Vagina (tissue), 2 donors: ENCODE results near the gene TJP3. TPM values are rescaled to one million over a fixed set of nuclear protein-coding genes. Genes with fewer than 3 reads are reported as not detected.
A peak's percentile ranks its signal among the peaks of the same experiment; 100 is the strongest.

Source experiments
- DNase-seq, 2 donors: peaks; one replicate each; pipeline ENCODE4 v3.0.0-alpha.2; 2017; ENCODE audit errors: extremely low spot score in 2 of 2
- H3K27ac ChIP-seq: fragments of 200-600 bp; sonication (generic); one replicate; pipeline ENCODE4 v1.5.1; 2019
- H3K27me3 ChIP-seq: fragments of 200-600 bp; sonication (generic); one replicate; pipeline ENCODE4 v1.5.1; 2019
- H3K36me3 ChIP-seq, 2 donors: fragments of 200-600 bp; sonication (generic); one replicate each; pipeline ENCODE4 v1.5.1; 2017 to 2019
- H3K4me1 ChIP-seq: fragments of 200-600 bp; sonication (generic); one replicate; pipeline ENCODE4 v1.5.1; 2019
- H3K4me3 ChIP-seq, 2 donors: fragments of 200-600 bp; sonication (generic); 1 replicate in 1 of 2; 2 replicates in 1 of 2; pipeline ENCODE4 v1.5.1; 2016 to 2019
- H3K9me3 ChIP-seq: fragments of 200-600 bp; sonication (generic); one replicate; pipeline ENCODE4 v1.5.1; 2019
- POLR2A ChIP-seq, 2 donors: fragments of 450-650 bp; IDR thresholded peaks; one replicate each; pipeline ENCODE4 v1.6.1; 2017; ENCODE audit warnings: antibody characterized with exemption in 2 of 2, mild to moderate bottlenecking in 2 of 2, moderate library complexity in 2 of 2
- POLR2AphosphoS5 ChIP-seq, 2 donors: sonication (generic); formaldehyde crosslinking; IDR thresholded peaks; one replicate each; pipeline ENCODE4 v1.9.0; 2017; ENCODE audit warnings: antibody characterized with exemption in 2 of 2, mild to moderate bottlenecking in 2 of 2, low read depth in 1 of 2; ENCODE audit not compliant: insufficient read depth in 1 of 2
- intact Hi-C: fragments of 100-400 bp; cut with DNase I; formaldehyde crosslinking; loops from one replicate; pipeline ENCODE4 v1.15.1; 2023
- total RNA-seq: library from RNA; depleted of rRNA; stranded (reverse); fragments of >200 nt; gene quantifications from one replicate; pipeline ENCODE4 v1.2.3, GENCODE V29; 2016
- TF ChIP-seq, protein P1 (sequence below), 3 experiments: fragments of 450-650 bp in 2 of 3; fragments of 200-600 bp in 1 of 3; sonication (generic) in 1 of 3; IDR thresholded peaks; one replicate each; pipeline ENCODE4 v1.5.1; 2017 to 2019; ENCODE audit warnings: antibody characterized with exemption in 3 of 3, mild to moderate bottlenecking in 2 of 3, moderate library complexity in 2 of 3

Gene TJP3
- total RNA-seq, 1 donor from 2014 or later, result 17.7 TPM

- Histone ChIP-seq H3K4me1 (peaks cover 12% of the 10 kb centered on the region), H3K27ac (no peak overlapping the region), H3K27me3 (peaks cover 6% of the 10 kb centered on the region), H3K9me3 (no peaks in the 10 kb centered on the region), H3K4me3 (no peak overlapping the region), H3K36me3 (no peaks in the 10 kb centered on the region)
- no peak for DNase-seq
- no peak for TF ChIP-seq POLR2AphosphoS5 (IDR thresholded peaks at IDR 0.05; ENCODE audit: insufficient read depth in 1 of 2, low read depth in 1 of 2)
- no peak for TF ChIP-seq POLR2A (IDR thresholded peaks at IDR 0.05)
- TF ChIP-seq, protein P1, sequence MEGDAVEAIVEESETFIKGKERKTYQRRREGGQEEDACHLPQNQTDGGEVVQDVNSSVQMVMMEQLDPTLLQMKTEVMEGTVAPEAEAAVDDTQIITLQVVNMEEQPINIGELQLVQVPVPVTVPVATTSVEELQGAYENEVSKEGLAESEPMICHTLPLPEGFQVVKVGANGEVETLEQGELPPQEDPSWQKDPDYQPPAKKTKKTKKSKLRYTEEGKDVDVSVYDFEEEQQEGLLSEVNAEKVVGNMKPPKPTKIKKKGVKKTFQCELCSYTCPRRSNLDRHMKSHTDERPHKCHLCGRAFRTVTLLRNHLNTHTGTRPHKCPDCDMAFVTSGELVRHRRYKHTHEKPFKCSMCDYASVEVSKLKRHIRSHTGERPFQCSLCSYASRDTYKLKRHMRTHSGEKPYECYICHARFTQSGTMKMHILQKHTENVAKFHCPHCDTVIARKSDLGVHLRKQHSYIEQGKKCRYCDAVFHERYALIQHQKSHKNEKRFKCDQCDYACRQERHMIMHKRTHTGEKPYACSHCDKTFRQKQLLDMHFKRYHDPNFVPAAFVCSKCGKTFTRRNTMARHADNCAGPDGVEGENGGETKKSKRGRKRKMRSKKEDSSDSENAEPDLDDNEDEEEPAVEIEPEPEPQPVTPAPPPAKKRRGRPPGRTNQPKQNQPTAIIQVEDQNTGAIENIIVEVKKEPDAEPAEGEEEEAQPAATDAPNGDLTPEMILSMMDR (IDR thresholded peaks at IDR 0.05), result no peak
- intact Hi-C loops, result no loop called here
Observed at GRCh38 chr19:3720349-3720917, 12.2 kb downstream of the TJP3 start.

GRCh38 chr19:3721131-3721886 lies 13.1 kb downstream of the TJP3 start:
- Histone ChIP-seq H3K4me3 (peak overlapping the region; percentile 22 to 26), H3K27ac (no peak overlapping the region), H3K4me1 (peaks cover 12% of the 10 kb centered on the region), H3K27me3 (peaks cover 6% of the 10 kb centered on the region), H3K9me3 (no peaks in the 10 kb centered on the region), H3K36me3 (no peaks in the 10 kb centered on the region)
- TF ChIP-seq POLR2AphosphoS5 (IDR thresholded peaks at IDR 0.05; ENCODE audit: insufficient read depth in 1 of 2, low read depth in 1 of 2) (peak; percentile 47 to 68), POLR2A (IDR thresholded peaks at IDR 0.05) (peak in 1 of 2 donors; percentile 50)
- TF ChIP-seq, protein P1 (IDR thresholded peaks at IDR 0.05), result peak in 1 of 3 experiments; percentile 21
- intact Hi-C loops, result no loop called here
- no peak for DNase-seq

DNA sequence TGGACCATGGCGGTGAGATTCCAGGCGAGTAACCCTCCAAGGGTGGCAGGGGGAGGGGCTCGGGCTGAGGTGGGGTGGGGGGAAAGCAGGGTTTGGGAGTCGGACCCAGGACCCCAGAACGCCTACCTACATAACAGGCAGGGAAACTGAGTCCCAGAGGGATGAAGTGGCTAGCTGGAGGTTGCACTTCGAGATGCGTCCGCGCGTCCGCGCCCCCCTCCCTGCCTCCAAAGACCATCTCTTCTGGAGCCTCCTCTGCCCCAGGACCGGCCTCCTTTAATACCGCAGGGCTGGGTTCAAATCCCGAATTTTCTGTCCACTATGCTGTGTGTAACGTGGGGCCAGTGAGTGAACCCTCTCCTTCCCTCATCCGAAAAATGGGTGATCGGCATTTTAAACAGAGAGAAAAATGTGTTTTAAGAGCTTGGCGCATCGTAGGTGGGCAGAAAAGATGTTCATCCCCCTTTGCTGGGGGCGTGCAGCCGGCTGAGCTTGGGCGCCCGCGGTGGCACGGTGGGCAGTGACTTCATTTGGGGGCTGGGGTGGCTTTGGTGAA lies 13.8 kb downstream of the TJP3 start:
- TF ChIP-seq POLR2A (IDR thresholded peaks at IDR 0.05) (no peak), POLR2AphosphoS5 (IDR thresholded peaks at IDR 0.05; ENCODE audit: insufficient read depth in 1 of 2, low read depth in 1 of 2) (no peak)
- TF ChIP-seq, protein P1 (IDR thresholded peaks at IDR 0.05), result no peak
- Histone ChIP-seq H3K27me3 (peaks cover 6% of the 10 kb centered on the region), H3K9me3 (no peaks in the 10 kb centered on the region), H3K4me1 (peaks cover 12% of the 10 kb centered on the region), H3K4me3 (peak overlapping the region; percentile 22 to 26), H3K27ac (no peak overlapping the region), H3K36me3 (no peaks in the 10 kb centered on the region)
- intact Hi-C loops, result no loop called here
- DNase-seq, result no peak

DNA sequence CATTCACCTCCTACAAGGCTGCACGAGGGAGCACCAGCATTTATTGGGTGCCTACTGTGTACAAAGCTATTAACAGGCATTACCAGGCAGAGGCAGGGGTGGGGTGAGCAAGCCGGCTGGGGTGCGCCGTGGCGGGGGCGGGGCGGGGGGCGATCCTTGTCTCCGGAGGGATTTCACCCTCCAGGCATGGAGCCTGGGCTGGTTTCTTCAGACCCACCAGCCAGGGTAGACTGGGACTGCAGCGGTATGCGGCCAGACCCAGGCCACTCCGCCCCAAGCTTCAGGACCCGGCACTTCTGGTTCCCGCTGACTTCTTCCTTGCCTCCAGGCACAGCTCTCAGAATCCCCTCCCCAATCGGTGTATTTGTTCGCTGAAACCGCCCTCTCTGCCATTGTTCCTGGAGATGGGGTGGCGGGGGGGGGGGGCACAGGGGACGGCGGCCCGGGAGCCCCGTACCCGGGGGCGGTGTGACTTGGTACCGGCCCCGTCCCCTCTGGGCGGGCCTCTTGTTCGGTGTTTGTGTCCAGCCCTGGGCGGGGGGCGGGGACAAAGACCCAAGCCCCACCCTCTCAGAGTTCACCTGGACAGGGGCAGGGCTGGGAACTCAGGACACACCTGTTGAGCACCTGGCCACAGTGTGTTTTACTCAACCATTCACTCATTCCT lies 14.4 kb downstream of the TJP3 start:
- Histone ChIP-seq H3K27ac (no peak overlapping the region), H3K4me1 (peaks cover 12% of the 10 kb centered on the region), H3K36me3 (no peaks in the 10 kb centered on the region), H3K9me3 (no peaks in the 10 kb centered on the region), H3K4me3 (peak overlapping the region; percentile 22 to 26), H3K27me3 (peaks cover 6% of the 10 kb centered on the region)
- TF ChIP-seq POLR2A (IDR thresholded peaks at IDR 0.05) (no peak), POLR2AphosphoS5 (IDR thresholded peaks at IDR 0.05; ENCODE audit: insufficient read depth in 1 of 2, low read depth in 1 of 2) (no peak)
- TF ChIP-seq, protein P1 (IDR thresholded peaks at IDR 0.05), result no peak
- intact Hi-C loops, result no loop called here
- no peak for DNase-seq
